Keratinocyte (primary cell): ENCODE data around the gene SELENBP1.

Source experiments
- EZH2 ChIP-seq: IDR thresholded peaks from one replicate; pipeline ENCODE4 v1.6.1; 2012; ENCODE audit warnings: inconsistent platforms, mild to moderate bottlenecking, low read length, moderate library complexity
- TF ChIP-seq, protein P1 (sequence below), 3 experiments: IDR thresholded peaks in 1 of 3; conservative IDR thresholded peaks in 1 of 3; optimal IDR thresholded peaks in 1 of 3; 2 replicates in 2 of 3; 3 replicates in 1 of 3; pipeline versions ENCODE3 to v1.5.1; 2011; ENCODE audit warnings: low read length in 3 of 3, mild to moderate bottlenecking in 3 of 3, moderate library complexity in 2 of 3, control low read depth in 1 of 3, inconsistent platforms in 1 of 3; ENCODE audit not compliant: insufficient read depth in 2 of 3; ENCODE audit errors: extremely low read depth in 1 of 3

GRCh38 chr1:151408891-151409290 is 36.4 kb upstream of the SELENBP1 start:
- TF ChIP-seq, protein P1, sequence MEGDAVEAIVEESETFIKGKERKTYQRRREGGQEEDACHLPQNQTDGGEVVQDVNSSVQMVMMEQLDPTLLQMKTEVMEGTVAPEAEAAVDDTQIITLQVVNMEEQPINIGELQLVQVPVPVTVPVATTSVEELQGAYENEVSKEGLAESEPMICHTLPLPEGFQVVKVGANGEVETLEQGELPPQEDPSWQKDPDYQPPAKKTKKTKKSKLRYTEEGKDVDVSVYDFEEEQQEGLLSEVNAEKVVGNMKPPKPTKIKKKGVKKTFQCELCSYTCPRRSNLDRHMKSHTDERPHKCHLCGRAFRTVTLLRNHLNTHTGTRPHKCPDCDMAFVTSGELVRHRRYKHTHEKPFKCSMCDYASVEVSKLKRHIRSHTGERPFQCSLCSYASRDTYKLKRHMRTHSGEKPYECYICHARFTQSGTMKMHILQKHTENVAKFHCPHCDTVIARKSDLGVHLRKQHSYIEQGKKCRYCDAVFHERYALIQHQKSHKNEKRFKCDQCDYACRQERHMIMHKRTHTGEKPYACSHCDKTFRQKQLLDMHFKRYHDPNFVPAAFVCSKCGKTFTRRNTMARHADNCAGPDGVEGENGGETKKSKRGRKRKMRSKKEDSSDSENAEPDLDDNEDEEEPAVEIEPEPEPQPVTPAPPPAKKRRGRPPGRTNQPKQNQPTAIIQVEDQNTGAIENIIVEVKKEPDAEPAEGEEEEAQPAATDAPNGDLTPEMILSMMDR (optimal IDR thresholded peaks at IDR 0.05 in 1 of 3, IDR thresholded peaks at IDR 0.05 in 1 of 3, conservative IDR thresholded peaks at IDR 0.05 in 1 of 3; ENCODE audit: extremely low read depth in 1 of 3, insufficient read depth in 2 of 3, low read length in 3 of 3), result no peak
- TF ChIP-seq EZH2, result no peak
